GM19324 (cell line): ENCODE data around the gene HADHB.
"Not testable (repeated sequence)": the region's sequence is repeated elsewhere in the genome, so short reads cannot be mapped to it uniquely, and the experiment has no call there.

Experiments
- ATAC-seq: cut with Tn5 transposase; IDR thresholded peaks from one replicate; pipeline ENCODE4 v1.9.1; 2021; ENCODE audit warnings: mild to moderate bottlenecking, moderate library complexity; ENCODE audit not compliant: unreplicated experiment, low FRiP score

The HADHB gene

DNA sequence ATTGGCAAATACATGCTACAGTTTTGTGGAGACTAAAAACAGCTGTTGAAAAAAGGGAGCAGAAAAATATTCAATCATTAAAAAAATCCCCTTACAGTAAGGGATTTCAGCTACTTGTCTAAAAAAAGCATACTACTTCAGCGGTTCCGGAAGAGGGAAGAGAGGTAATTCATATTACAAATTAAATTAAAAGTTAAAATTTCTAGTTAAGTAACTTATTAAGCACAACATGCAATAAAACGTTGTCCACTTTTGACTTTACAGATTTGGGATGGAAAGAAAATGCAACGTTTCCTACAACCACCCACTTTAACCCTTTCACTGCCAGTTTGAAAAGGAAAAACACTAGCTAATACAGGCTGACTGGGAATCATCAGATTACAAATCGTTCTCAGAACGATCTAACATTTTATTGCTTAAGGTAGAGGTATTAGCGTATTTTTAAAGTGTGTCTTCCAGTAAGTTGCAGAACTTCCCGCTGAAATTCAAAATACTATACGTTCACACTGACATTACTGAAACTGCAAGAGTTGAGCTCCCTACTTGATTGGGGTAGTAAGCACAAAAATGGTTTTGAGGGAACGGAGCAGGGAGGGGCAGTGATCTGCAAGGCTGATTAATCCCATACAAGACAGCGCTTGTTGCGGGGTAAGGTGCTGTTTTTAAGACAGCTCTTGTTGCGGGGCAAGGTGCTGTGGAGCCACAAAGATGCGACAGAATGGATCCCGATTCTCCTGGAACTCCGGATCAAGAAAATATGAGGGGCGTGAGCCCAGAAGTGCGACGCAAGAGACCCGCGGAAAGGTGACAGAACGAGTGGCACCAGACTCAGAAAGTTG is 1.1 kb upstream of the HADHB start:
- ATAC-seq, result no peak

DNA sequence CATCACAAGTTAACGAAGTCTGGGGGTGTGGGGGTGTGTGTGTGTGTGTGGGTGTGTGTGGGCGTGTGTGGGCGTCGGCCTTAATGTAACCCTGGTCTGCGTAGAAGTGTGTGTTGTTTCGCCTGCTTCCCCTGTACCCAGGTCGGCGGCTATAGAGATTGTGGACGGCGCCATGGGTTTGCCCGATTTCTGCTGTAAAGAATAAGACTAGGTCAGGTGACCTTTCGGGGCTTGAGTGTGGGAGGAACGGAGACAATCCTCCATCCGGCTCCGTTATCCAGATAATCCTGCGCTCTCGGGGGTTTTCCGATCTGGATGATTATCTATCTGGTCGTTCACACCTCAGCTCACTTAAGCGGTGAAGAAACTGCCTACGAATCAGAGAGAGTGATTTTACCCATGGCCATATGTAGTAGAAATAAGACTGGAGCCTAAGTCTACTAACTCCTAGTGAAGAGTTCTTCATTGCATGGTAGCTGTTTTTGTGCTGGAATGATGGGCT is 543 bp downstream of the HADHB start:
- peak; percentile 18 for ATAC-seq

DNA sequence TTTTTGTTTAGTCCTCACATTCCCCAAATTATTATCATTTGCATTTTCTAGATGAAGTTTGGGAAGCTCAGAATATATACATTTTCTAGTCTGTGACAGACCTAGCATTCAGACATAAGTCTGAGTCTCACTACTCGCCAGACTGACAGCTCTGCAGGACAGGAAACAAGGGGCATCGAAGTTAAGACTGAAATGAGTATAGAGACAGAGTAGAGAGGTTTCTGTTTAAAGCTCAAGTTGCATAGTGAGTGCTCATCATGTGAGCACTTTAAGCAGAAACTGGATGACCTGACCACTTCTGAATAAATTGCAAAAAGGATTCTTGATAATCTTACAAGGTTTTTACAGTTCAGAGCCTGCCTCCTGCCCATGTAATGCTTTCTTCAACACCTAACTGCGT is 1.1 kb downstream of the HADHB start:
- ATAC-seq, result no peak

DNA sequence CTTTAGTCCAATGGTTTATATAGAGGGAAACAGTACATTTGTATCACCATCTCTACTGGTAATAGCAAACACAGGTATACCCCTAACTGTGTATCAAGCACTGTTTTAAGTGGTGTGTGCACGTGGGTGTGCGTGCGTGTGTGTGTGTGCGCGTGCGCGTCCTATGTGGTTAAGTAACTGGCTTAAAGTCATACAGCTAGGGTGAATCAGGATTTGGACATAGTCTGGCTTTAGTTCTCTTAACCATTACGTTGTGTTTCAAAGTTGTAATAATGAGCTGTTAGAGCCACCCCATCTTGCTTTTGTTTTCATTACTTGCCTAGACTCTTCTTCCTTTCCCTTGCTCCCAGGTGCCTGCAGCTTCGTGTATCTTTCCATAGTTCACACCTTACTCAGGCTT is 2.1 kb downstream of the HADHB start:
- ATAC-seq, result no peak

DNA sequence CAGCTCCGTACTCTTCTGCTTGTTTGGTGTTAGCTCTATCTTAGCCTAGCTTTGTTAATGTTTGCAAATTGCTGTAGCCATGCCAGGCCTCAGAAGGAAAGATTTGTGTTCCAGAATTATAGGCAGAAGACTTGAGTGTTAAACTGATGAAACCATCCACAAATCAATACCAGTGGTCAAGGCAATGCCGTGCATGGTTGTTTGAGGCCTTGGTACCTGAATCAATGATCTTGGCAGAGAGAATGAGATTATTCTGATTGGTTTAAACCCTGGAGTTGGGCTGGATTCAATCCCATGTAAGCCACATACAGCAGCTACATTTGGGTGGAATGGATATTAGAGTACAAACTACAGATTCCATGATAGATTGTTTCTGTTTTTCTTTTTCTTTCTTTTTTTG is 4.9 kb downstream of the HADHB start:
- no peak for ATAC-seq

DNA sequence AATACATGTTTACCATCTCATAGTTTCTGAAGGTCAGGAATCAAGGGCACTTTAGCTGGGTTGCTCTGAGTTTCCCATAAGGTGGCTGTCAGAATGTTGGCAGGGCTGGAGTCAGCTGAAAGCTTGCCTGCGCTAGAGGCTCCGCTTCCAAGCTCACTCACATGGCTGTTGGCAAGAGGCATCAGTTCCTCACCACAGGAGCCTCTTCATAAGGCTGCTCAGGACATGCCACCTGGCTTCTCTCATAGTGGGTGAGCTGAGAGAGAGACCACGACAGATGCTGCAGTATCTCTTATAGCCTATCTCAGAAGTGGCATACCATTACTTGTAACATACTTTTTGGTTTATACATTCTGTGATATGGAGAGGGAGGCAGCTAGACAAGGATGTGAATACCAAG is 7.2 kb downstream of the HADHB start:
- no peak for ATAC-seq

DNA sequence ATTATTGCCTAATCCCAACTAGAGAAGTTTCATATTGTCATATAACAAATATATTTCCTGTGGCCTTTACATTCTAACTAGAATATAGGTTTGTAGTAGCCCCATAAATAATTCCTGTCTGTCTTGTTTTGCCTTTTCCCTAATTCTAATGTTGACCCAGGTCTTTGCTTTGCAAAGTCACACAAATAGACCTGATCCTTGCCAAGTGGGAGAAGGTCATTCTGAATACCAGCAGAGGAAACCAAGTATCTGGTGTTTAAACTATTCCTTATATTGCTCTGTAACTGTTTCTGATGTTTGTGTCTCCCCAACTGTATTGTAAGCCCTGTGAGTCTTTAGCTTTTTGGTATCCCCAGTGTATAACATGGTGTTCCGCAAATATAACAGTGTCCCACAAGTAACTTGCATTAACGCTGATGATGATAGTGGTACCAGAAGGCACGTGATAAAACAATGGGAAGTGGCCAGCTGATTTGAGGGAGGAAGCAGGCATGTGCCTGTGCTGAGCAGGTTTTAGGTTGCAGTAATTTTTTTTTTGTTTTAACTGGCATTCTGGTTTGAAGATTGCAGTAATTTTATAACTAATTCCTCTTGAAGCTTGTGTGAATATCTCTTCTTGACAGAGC is 11.1 kb downstream of the HADHB start:
- ATAC-seq, result no peak

DNA sequence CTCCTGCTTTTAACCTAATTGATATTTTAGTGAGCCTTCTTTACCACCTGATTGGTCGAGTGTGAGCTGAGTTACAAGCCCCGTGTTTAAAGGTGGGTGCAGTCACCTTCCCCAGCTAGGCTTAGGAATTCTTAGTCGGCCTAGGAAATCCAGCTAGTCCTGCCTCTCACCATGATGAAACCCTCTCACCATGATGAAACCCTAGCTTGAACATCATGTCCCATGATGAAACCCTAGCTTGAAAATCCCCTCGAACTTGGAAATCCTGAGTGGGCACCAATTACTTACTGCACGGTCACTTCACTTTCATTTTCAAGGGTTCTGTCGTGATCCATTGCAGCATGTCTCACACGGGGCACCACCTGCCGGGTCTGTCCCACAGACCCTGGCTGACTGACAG is 14.1 kb downstream of the HADHB start:
- not testable (repeated sequence) for ATAC-seq

DNA sequence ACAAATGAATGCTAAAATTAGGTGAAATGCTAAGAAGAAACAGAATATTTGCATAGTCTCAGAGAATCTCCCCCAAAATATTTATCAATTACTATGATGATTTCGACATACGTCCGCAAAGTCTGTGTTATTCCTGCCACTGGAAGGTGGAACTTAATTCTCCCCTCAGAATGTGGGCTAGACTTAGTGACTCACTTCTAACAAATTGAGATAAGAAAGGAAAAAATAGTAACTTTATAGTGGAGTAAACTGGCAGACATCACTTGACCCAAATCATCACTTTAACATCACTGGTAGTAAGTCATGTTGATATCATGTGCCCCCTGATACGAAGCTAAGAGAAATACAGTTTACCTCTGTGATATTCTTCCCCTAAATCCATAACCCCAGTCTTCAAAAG is 23.5 kb downstream of the HADHB start:
- ATAC-seq, result no peak

DNA sequence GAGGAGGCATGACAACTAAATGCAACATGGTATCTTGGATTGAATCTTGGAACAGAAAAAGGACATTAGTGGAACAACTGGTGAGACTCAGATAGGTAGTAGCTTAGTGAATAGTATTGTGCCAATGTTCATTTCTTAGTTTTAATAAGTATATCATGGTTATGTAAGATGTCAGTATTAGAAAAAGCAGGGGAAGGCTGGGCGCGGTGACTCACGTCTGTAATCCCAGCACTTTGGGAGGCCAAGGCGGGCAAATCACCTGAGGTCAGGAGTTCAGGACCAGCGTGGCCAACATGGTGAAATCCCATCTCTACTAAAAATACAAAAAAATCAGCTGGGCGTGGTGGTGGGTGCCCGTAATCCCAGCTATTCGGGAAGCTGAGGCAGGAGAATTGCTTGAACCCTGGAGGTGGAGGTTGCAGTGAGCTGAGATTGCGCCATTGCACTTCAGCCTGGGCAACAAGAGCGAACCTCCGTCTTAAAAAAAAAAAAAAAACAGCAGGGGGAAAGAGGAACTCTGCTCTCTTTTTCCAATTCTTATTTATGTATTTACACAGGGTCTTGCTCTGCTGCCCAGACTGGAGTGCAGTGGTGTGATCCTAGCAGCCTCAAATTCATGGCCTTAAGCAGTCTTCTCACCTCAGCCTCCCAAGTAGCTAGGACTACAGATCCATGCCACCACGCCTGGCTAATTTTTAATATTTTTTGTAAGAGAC is 24.1 kb downstream of the HADHB start:
- not testable (repeated sequence) for ATAC-seq

DNA sequence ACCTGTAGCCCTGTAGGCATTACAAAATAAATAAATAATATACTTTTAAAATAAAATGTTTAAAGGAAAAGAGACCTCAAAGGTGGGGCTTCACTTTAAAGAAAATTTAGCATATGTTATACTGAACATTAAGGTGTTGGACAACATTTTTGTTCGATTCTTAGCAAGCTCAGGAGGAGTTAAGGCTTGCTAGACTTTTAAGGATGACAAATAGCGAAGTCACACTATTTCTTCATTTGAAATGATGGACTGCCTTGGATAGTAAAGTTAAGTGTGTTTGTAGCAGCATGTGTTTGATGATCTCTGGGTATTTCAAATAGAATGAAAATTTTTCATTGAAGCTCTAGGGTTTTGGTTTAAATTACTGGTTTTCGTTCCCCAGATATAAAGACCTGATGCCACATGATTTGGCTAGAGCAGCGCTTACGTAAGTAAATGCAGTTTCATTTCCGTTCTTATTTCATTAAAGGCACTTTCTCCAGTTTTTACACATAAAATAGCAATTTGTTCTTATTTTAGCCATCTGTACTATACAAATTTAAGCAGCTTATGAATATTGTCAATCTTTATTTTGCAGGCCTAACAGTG is 24.9 kb downstream of the HADHB start:
- ATAC-seq, result no peak

DNA sequence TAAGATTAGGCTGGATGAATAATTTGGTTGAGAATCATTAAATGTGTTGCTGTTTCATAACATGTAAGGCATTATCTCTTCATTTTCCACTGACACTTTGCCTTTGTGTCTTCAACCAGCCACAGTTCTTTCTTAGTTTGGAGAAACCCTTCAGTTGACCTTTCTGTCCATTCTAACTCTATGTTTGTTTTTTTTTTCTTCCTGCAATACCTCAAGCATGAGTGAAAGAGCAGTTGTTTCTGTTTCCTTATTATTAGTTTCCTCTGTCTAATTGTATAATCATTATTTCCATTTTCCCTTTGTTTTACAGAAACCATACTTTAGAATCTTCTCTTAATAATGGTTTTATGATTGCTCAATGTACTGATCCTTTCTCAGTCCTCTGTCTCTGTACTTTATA is 25.6 kb downstream of the HADHB start:
- no peak for ATAC-seq

DNA sequence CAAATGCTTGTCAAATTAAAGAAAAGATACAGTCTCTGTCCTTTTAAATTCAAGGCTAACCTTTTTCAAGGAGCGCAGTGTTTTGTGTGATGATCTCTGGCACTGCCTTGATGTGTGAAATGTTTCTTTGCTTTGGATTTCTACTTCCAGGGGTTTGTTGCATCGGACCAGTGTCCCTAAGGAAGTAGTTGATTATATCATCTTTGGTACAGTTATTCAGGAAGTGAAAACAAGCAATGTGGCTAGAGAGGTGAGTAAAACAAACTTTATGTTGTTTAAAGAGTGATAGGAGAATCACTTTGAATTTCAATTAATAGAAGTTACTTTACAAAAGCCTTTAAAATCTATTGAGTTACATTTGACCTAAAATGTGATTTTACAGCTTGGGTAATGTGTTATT is 28.8 kb downstream of the HADHB start:
- no peak for ATAC-seq

DNA sequence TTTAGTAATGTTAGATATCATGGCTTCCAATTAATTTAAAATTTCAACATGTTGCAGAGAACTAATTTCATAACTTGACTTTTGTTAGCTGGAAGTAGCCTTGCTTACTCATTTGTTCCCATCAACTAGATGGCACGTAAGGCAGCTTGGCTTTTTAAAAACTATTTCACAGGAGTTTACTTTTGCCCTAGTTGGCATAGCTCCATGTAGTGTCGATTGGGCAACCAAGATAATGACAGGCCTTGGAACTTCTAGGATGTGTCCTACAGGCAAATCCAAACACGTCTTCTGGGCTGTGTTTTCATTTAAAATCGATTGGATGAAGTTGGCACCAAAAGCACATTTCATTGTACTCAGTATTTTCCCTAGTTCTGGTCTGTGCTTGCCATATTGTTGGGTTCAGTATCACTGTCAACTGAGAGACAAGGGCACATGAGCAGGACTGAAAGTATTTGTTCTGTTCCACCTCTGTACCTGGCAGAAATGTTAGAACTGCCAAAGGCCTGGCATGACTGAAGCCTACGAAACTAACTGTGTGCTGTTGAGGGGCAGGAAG is 29.4 kb downstream of the HADHB start:
- no peak for ATAC-seq

DNA sequence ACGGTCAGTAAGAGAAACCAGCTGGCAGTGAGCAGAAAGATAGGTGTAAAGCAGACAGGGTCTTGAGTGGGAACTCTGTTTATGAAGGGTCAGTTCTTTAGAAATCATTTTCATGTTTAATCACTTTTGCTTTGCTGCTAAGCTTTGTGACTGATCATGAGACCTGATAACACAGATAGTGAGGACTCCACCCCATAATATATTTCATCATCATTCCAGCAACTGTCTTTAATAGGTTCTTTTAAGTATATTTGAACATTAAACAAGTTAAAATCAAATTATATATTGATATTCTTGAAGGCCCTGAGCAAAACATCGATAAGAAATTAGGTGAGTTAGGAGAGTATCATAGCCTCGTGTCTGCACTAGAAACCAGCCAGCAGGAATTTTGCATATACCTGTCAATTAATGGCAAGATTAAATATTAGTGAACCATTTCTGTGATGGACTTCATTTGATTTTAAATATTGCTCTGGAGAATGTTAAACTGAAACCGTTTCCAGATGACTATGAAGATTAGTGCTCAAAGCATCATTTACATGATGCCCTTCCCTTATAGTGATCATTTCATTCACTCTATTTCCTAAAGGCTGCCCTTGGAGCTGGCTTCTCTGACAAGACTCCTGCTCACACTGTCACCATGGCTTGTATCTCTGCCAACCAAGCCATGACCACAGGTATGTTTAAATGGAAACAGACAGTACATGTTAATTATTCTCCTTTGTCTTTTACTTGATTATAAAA is 31.9 kb downstream of the HADHB start:
- ATAC-seq, result no peak

DNA sequence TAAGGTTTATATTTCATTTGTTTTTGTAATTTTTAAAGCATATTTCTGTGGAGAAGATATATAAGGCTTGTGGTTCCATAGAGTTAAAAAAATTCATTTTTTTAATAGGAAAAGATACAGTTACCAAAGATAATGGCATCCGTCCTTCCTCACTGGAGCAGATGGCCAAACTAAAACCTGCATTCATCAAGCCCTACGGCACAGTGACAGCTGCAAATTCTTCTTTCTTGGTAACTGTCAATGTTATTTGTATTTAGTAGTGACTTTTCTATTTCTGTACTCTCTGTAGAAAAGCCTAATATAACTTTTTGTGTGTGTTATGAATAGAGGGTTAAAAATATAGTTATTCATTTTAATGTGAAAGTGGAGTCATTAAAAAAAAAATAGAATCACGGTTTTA is 35.1 kb downstream of the HADHB start:
- ATAC-seq, result no peak

DNA sequence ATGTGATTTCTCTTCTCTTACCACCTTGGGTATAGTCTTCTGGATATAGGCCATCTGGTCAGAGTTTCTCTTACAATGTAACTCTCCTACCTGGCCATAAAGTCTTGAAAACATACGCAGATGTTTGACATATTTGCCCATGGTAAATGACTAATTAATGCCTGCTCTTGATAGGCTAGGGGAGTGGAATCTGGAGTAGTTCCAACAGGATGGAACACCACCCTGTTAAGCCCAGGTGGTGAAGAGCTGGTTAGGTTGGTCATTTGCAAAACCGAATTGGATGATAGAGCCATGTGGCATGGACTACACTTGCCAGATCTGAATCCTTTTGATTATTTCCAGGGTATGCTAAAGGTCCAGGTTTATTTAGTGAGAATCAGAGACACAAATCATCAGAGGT is 36.5 kb downstream of the HADHB start:
- ATAC-seq, result no peak

DNA sequence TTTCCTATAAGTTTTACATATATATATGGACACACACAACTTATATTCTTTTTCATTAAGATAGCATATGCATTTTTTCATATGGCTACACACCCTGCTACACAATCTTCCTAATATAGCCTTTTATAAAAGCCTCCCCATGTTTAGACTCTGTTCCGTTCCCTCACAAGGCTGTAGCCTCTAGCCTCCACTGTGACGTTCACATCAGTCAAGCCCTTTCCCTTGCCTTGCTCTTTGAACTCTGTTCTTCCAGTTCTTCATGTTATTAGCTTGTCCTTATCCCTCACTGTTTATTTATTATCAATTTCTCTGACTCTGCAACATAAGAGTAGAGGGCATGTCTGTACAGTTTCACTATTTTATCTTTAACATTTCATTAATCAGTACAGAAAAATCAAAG is 38.9 kb downstream of the HADHB start:
- no peak for ATAC-seq

DNA sequence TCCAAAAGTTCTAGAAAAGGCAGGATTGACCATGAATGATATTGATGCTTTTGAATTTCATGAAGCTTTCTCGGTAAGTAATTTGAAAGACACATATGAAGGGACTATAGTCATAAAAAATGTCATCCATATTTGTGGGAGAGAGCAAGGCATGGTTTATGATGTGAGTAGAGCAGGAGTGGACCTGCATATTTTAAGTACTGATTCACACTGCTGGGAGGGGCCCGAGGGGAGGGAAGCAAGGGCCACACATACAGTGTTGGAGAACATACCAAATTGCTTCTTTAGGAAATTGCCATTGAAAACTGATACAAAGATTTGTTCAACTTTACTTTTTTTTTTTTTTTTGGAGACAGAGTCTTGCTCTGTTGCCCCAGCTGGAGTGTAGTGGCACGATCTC is 39.4 kb downstream of the HADHB start:
- no peak for ATAC-seq

DNA sequence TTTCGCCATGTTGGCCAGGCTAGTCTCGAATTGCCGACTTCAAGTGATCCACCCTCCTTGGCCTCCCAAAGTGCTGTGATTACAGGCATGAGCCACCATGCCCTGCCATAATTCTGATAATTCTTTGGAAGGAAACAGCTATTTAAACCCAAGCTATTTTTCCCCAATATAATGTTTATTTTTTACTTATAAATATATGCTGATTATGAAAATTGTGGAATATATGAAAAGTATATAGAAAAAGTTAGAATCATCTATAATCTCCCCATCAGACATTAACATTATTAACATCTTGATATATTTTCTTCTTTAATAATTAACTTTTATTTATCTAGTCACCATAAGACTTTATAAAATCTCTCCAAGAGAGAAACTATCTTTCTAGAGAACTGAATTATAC is 41.2 kb downstream of the HADHB start:
- no peak for ATAC-seq
